ENCODE data around the gene KAT5.
"Not testable (repeated sequence)": the region's sequence is repeated elsewhere in the genome, so short reads cannot be mapped to it uniquely, and the experiment has no call there.

Gene KAT5

DNA sequence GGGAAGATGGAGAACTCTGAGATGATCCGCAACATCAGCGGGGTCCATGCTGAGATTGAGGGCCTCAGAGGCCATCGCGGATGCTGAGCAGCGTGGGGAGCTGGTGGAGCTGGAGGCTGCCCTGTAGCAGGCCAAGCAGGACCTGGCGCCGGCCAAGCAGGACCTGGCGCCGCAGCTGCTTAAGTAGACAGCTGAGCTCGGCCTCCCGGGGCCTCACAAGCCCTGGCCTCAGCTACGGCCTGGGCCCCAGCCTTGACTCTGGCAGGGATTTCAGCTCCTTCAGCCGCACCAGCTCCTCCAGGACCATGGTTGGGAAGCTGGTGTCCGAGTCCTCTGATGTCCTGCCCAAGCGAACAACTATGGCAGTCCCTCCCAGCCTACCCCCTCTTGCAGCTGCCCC is 15.8 kb downstream of the KAT5 start:
- no peak for DNase-seq (ENCODE audit: low read depth)
- no peak overlapping the region for H3K4me3 ChIP-seq (ENCODE audit: low read depth, low read length)
- TF ChIP-seq, protein P1, sequence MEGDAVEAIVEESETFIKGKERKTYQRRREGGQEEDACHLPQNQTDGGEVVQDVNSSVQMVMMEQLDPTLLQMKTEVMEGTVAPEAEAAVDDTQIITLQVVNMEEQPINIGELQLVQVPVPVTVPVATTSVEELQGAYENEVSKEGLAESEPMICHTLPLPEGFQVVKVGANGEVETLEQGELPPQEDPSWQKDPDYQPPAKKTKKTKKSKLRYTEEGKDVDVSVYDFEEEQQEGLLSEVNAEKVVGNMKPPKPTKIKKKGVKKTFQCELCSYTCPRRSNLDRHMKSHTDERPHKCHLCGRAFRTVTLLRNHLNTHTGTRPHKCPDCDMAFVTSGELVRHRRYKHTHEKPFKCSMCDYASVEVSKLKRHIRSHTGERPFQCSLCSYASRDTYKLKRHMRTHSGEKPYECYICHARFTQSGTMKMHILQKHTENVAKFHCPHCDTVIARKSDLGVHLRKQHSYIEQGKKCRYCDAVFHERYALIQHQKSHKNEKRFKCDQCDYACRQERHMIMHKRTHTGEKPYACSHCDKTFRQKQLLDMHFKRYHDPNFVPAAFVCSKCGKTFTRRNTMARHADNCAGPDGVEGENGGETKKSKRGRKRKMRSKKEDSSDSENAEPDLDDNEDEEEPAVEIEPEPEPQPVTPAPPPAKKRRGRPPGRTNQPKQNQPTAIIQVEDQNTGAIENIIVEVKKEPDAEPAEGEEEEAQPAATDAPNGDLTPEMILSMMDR (IDR thresholded peaks at IDR 0.05; ENCODE audit: insufficient read depth, low read depth, low read length, missing control alignments) = no peak

DNA sequence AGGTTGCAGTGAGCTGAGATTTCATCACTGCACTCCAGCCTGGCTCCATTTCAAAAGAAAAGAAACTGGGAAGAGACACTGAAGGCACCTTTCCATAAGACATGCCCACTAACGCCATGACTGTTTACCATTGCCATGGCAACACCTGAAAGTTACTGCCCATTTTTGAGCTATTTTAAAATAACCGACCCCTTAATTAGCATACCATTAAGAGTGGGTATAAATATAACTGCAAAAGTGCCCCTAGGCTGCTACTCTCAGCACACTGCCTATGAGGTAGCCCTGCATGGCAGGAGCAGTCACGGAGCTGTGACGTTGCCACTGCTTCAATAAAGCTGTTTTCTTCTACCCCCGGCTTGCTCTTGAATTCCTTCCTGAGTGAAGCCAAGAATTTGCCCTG is 18.4 kb downstream of the KAT5 start:
- TF ChIP-seq, protein P1 (IDR thresholded peaks at IDR 0.05; ENCODE audit: insufficient read depth, low read depth, low read length, missing control alignments) = no peak
- H3K4me3 ChIP-seq (ENCODE audit: low read depth, low read length) = no peak overlapping the region
- DNase-seq (ENCODE audit: low read depth) = no peak

DNA sequence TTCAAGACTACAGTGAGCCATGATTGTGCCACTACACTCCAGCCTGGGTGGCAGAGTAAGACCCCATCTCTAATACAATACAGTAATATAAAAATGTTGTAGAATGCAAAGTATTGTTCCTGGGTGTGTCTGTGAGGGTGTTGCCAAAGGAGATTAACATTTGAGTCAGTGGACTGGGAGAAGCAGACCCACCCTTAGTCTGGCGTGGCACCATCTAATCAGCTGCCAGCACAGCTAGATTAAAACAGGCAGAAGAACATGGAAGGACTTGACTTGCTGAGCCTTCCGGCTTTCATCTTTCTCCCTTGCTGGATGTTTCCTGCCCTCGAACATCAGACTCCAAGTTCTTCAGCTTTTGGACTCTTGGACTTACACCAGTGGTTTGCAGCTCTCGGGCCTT is 23.1 kb downstream of the KAT5 start:
- DNase-seq (ENCODE audit: low read depth); H3K4me3 ChIP-seq (ENCODE audit: low read depth, low read length): not testable (repeated sequence)

DNA sequence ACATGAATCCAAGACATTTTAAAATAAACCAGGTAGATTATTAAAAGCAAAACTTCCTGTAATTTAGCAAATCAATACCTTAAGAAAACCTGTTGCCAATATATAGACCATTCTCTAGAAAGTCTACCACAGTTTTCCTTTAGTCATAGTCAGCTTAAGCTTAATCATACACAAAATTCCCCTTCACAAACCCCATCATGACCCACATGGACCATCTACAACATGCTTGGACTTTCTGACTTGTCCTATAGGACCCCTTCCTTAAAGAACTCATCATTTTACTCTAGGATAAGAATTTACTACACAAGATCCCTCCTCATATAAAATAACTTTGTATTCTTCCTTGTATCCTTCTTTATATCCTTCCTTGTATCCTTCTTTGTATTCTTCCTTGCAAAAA is 24.8 kb downstream of the KAT5 start:
- no peak for DNase-seq (ENCODE audit: low read depth)
- H3K4me3 ChIP-seq (ENCODE audit: low read depth, low read length) = no peak overlapping the region
- TF ChIP-seq, protein P1 (IDR thresholded peaks at IDR 0.05; ENCODE audit: insufficient read depth, low read depth, low read length, missing control alignments) = no peak

DNA sequence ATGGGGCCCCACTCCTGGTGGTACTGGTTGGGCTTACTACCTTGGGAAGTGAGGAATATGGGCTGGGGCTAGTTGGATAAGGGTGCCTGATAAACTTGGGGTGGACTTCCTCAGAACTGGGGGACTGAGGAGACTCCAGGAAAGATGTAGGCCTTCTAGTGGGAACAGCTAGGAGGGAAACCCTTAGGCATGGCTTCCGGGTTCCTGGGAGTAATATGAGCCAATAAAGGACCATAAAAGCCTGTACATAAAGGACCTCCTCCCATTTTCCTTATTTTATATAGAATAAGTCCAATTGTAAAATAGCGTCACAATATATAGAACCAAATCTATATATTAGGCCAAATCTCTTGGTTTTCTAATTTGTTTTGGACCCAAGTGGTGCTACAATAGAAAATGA is 27.0 kb downstream of the KAT5 start:
- TF ChIP-seq, protein P1 (IDR thresholded peaks at IDR 0.05; ENCODE audit: insufficient read depth, low read depth, low read length, missing control alignments) = no peak
- no peak overlapping the region for H3K4me3 ChIP-seq (ENCODE audit: low read depth, low read length)
- no peak for DNase-seq (ENCODE audit: low read depth)

DNA sequence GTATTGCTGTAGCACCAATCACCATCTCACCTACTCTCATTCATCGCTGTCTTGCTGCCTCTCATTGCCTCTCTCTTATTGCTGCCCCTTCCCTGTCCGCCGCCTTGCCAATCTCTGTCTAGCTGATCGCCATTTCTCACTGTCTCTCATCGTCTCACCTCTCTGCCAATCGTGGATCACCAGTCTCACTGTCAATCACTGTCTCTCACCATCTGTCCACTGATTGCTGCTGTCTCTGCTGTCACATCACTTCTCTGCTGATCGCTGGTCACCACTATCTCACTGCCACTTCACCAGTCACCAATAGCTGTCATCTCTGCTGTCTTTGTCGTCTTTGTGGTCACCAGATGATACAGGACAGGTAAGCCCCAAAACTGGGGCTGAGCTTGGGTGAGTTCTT is 29.1 kb downstream of the KAT5 start:
- TF ChIP-seq, protein P1 (IDR thresholded peaks at IDR 0.05; ENCODE audit: insufficient read depth, low read depth, low read length, missing control alignments) = no peak
- H3K4me3 ChIP-seq (ENCODE audit: low read depth, low read length) = no peak overlapping the region
- no peak for DNase-seq (ENCODE audit: low read depth)

DNA sequence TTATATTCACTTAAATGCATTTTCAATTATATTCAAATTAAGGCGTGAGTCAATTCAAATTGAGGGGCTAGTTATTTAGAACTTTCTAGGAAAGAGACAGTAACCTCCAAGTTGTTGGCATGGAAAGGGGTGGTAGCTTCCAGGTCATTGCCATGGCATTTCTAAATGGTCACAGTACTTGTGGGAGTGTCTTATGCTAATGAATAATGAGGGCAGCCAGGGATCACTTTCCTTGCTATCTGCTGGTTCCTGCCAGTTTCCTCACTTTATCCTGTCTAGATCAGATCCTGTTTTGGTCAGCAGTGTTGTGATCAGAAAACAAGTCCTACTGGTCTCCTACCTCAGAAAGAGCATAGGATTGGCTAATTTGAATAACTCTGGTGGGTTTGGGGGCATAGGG is 30.3 kb downstream of the KAT5 start:
- TF ChIP-seq, protein P1 (IDR thresholded peaks at IDR 0.05; ENCODE audit: insufficient read depth, low read depth, low read length, missing control alignments) = no peak
- DNase-seq (ENCODE audit: low read depth) = no peak
- no peak overlapping the region for H3K4me3 ChIP-seq (ENCODE audit: low read depth, low read length)

DNA sequence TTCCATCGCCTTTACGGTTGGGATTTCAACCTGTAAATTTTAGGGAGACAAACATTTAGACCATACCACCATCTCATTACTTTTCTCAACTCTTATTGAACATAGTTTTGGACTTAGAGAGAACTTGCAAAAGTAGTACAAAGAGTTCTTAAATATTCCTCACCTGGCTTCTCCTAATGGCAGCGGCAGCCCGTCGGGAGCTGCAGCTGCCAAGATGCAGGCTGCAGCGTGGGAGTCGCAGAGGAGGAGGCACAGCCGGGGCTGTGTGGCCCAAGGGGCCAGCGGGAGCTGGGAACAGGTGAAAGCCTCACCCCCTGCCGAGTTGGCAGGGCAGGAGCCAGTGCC is 31.6 kb downstream of the KAT5 start:
- TF ChIP-seq, protein P1 (IDR thresholded peaks at IDR 0.05; ENCODE audit: insufficient read depth, low read depth, low read length, missing control alignments) = no peak
- DNase-seq (ENCODE audit: low read depth) = no peak
- no peak overlapping the region for H3K4me3 ChIP-seq (ENCODE audit: low read depth, low read length)

Measured in GM12865 (cell line).